HepG2 (cell line): ENCODE results near the gene MRPL48. TPM values are rescaled to one million over a fixed set of nuclear protein-coding genes. Genes with fewer than 3 reads are reported as not detected.

ENCODE experiments used
- BCL6 ChIP-seq: IDR thresholded peaks from 2 replicates; pipeline ENCODE4 v1.6.1; 2016; ENCODE audit warnings: missing genetic modification reagents, missing compliant biosample characterization
- CCDC6 ChIP-seq: sonication (generic); formaldehyde crosslinking; IDR thresholded peaks from 2 replicates; pipeline ENCODE4 v1.8.1; 2022; ENCODE audit warnings: mild to moderate bottlenecking, missing genetic modification reagents, moderate library complexity
- EP300 ChIP-seq, 3 experiments: sonication (generic) in 1 of 3; formaldehyde crosslinking in 1 of 3; IDR thresholded peaks; 2 replicates each; pipeline versions ENCODE4 v1.5.1 to v1.6.1; 2011 to 2020; ENCODE audit warnings: low read depth in 2 of 3, low read length in 2 of 3, borderline replicate concordance in 1 of 3, improper control_type of control experiment in 1 of 3, mild to moderate bottlenecking in 1 of 3, missing genetic modification reagents in 1 of 3, moderate library complexity in 1 of 3
- GABPA ChIP-seq, 2 experiments: IDR thresholded peaks; 2 replicates each; pipeline ENCODE4 v1.6.1; 2011 to 2016; ENCODE audit warnings: low read depth in 2 of 2, low read length in 1 of 2, missing biosample characterization in 1 of 2, missing genetic modification characterization in 1 of 2
- HNF4A ChIP-seq: sonication (generic); formaldehyde crosslinking; IDR thresholded peaks from 2 replicates; pipeline ENCODE4 v1.4.0; 2020; ENCODE audit warnings: missing genetic modification reagents
- KDM6A ChIP-seq: IDR thresholded peaks from 2 replicates; pipeline ENCODE4 v1.6.1; 2016; ENCODE audit warnings: low read depth
- MED8 ChIP-seq: sonication (generic); formaldehyde crosslinking; IDR thresholded peaks from 2 replicates; pipeline ENCODE4 v1.8.1; 2023; ENCODE audit warnings: mild to moderate bottlenecking, missing genetic modification reagents; ENCODE audit not compliant: insufficient replicate concordance
- MIER3 ChIP-seq: IDR thresholded peaks from 2 replicates; pipeline ENCODE4 v1.6.1; 2016; ENCODE audit warnings: missing compliant biosample characterization, borderline replicate concordance
- NCOA2 ChIP-seq: sonication (generic); formaldehyde crosslinking; IDR thresholded peaks from 2 replicates; pipeline ENCODE4 v1.8.0; 2022; ENCODE audit warnings: inconsistent platforms
- SAFB2 ChIP-seq: sonication (generic); formaldehyde crosslinking; IDR thresholded peaks from 2 replicates; pipeline ENCODE4 v1.5.1; 2020; ENCODE audit warnings: missing genetic modification reagents, low read depth, mild to moderate bottlenecking, borderline replicate concordance
- TBX3 ChIP-seq: fragments of 450-650 bp; IDR thresholded peaks from 2 replicates; pipeline ENCODE4 v1.6.1; 2017; ENCODE audit warnings: antibody characterized with exemption, mild to moderate bottlenecking, inconsistent platforms, borderline replicate concordance
- ZNF205 ChIP-seq: IDR thresholded peaks from 2 replicates; pipeline ENCODE4 v1.6.1; 2018; ENCODE audit warnings: missing biosample characterization, missing genetic modification reagents
- ZNF24 ChIP-seq: fragments of 450-650 bp; IDR thresholded peaks from 2 replicates; pipeline ENCODE4 v1.6.1; 2017; ENCODE audit warnings: antibody characterized with exemption, mild to moderate bottlenecking
- ZNF703 ChIP-seq: sonication (generic); formaldehyde crosslinking; IDR thresholded peaks from 2 replicates; pipeline ENCODE4 v1.5.1; 2020; ENCODE audit warnings: missing genetic modification reagents, mild to moderate bottlenecking, moderate library complexity, borderline replicate concordance
- ZNF839 ChIP-seq: sonication (generic); formaldehyde crosslinking; IDR thresholded peaks from 2 replicates; pipeline ENCODE4 v1.4.0; 2020; ENCODE audit warnings: missing genetic modification reagents, mild to moderate bottlenecking, borderline replicate concordance
- polyA plus RNA-seq, 8 experiments: library from polyadenylated mRNA; depleted of rRNA in 3 of 8; stranded (reverse) in 7 of 8; unstranded in 1 of 8; fragments of >200 nt; fragmentation: Illumina TruSeq in 4 of 8; extraction: Trizol in 4 of 8; gene quantifications; 2 replicates each; pipeline versions ENCODE4 v1.2.1 to v1.2.3, GENCODE V29; 2011 to 2016; ENCODE audit warnings: low read depth in 4 of 8, missing spikeins in 1 of 8, mixed read lengths in 1 of 8; ENCODE audit not compliant: insufficient read depth in 1 of 8
- total RNA-seq, 5 experiments: library from RNA; depleted of rRNA; stranded (reverse); fragments of >200 nt; fragmentation: Illumina TruSeq; extraction: Trizol; gene quantifications; 2 replicates each; pipeline ENCODE4 v1.2.3, GENCODE V29; 2016; ENCODE audit warnings: low read depth in 1 of 5
- TF ChIP-seq, protein P1 (sequence below): sonication (generic); formaldehyde crosslinking; IDR thresholded peaks from 2 replicates; pipeline ENCODE4 v1.4.0; 2020; ENCODE audit warnings: missing genetic modification reagents, mild to moderate bottlenecking, borderline replicate concordance
- TF ChIP-seq, protein P2 (sequence below): sonication (generic); formaldehyde crosslinking; IDR thresholded peaks from 2 replicates; pipeline ENCODE4 v1.5.0; 2020; ENCODE audit warnings: mild to moderate bottlenecking, missing genetic modification reagents, borderline replicate concordance
- TF ChIP-seq, protein P3 (sequence below): sonication (generic); formaldehyde crosslinking; IDR thresholded peaks from 2 replicates; pipeline ENCODE4 v1.4.0; 2020; ENCODE audit warnings: missing genetic modification reagents

Gene MRPL48
- total and polyA plus RNA-seq, 2 of the 13 experiments (the other 11 are each of a cell fraction or from before 2014, with no cell fraction given): 61.2 to 67.9 TPM

DNA sequence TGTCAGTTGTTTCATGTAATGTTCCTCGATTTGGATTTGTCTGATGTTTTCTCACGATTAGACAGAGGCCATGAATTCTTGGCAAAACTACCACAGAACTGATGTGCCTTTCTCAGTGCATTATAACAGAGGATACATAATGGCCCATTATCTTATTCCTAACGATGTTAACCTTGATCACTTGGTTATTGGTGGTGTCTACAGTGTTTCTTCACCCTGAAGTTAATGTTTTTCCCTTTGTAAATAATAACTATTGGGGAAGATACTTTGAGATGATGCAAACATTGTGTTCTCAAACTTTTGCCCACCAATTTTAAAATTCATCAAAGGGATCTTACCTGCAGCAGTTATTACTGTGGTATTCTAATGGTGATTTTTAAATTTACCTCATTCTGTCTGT lies 39.9 kb upstream of the MRPL48 start (continued):
- TF ChIP-seq MIER3 (CRISPR knock-in tag) (peak; percentile 34; the same call in 1 of the 2 replicates), EP300 (IDR thresholded peaks at IDR 0.05; ENCODE audit: low read depth in 2 of 2, low read length in 2 of 2) (peak in 1 of 2 experiments; percentile 74; a peak in 2 of 4 replicates), EP300 (CRISPR knock-in tag; IDR thresholded peaks at IDR 0.05; ENCODE audit: borderline replicate concordance) (peak; percentile 22; the same call in 1 of the 2 replicates), CCDC6 (no peak), HNF4A (peak; percentile 10; the same call in 1 of the 2 replicates), KDM6A (peak; percentile 23; the same call in 1 of the 2 replicates), ZNF703 (CRISPR knock-in tag) (no peak), NCOA2 (CRISPR knock-in tag) (peak; percentile 63), ZNF205 (CRISPR knock-in tag) (no peak), SAFB2 (CRISPR knock-in tag) (no peak), GABPA (IDR thresholded peaks at IDR 0.05; ENCODE audit: low read depth, low read length) (no peak), GABPA (CRISPR knock-in tag; IDR thresholded peaks at IDR 0.05; ENCODE audit: low read depth) (no peak), MED8 (no peak), TBX3 (no peak), ZNF839 (no peak), ZNF24 (no peak), BCL6 (CRISPR knock-in tag) (0 out of 2 replicates have a peak, but pooled peaks have one; percentile 48)
- TF ChIP-seq, protein P1, sequence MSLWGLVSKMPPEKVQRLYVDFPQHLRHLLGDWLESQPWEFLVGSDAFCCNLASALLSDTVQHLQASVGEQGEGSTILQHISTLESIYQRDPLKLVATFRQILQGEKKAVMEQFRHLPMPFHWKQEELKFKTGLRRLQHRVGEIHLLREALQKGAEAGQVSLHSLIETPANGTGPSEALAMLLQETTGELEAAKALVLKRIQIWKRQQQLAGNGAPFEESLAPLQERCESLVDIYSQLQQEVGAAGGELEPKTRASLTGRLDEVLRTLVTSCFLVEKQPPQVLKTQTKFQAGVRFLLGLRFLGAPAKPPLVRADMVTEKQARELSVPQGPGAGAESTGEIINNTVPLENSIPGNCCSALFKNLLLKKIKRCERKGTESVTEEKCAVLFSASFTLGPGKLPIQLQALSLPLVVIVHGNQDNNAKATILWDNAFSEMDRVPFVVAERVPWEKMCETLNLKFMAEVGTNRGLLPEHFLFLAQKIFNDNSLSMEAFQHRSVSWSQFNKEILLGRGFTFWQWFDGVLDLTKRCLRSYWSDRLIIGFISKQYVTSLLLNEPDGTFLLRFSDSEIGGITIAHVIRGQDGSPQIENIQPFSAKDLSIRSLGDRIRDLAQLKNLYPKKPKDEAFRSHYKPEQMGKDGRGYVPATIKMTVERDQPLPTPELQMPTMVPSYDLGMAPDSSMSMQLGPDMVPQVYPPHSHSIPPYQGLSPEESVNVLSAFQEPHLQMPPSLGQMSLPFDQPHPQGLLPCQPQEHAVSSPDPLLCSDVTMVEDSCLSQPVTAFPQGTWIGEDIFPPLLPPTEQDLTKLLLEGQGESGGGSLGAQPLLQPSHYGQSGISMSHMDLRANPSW (CRISPR knock-in tag): no peak
- TF ChIP-seq, protein P2, sequence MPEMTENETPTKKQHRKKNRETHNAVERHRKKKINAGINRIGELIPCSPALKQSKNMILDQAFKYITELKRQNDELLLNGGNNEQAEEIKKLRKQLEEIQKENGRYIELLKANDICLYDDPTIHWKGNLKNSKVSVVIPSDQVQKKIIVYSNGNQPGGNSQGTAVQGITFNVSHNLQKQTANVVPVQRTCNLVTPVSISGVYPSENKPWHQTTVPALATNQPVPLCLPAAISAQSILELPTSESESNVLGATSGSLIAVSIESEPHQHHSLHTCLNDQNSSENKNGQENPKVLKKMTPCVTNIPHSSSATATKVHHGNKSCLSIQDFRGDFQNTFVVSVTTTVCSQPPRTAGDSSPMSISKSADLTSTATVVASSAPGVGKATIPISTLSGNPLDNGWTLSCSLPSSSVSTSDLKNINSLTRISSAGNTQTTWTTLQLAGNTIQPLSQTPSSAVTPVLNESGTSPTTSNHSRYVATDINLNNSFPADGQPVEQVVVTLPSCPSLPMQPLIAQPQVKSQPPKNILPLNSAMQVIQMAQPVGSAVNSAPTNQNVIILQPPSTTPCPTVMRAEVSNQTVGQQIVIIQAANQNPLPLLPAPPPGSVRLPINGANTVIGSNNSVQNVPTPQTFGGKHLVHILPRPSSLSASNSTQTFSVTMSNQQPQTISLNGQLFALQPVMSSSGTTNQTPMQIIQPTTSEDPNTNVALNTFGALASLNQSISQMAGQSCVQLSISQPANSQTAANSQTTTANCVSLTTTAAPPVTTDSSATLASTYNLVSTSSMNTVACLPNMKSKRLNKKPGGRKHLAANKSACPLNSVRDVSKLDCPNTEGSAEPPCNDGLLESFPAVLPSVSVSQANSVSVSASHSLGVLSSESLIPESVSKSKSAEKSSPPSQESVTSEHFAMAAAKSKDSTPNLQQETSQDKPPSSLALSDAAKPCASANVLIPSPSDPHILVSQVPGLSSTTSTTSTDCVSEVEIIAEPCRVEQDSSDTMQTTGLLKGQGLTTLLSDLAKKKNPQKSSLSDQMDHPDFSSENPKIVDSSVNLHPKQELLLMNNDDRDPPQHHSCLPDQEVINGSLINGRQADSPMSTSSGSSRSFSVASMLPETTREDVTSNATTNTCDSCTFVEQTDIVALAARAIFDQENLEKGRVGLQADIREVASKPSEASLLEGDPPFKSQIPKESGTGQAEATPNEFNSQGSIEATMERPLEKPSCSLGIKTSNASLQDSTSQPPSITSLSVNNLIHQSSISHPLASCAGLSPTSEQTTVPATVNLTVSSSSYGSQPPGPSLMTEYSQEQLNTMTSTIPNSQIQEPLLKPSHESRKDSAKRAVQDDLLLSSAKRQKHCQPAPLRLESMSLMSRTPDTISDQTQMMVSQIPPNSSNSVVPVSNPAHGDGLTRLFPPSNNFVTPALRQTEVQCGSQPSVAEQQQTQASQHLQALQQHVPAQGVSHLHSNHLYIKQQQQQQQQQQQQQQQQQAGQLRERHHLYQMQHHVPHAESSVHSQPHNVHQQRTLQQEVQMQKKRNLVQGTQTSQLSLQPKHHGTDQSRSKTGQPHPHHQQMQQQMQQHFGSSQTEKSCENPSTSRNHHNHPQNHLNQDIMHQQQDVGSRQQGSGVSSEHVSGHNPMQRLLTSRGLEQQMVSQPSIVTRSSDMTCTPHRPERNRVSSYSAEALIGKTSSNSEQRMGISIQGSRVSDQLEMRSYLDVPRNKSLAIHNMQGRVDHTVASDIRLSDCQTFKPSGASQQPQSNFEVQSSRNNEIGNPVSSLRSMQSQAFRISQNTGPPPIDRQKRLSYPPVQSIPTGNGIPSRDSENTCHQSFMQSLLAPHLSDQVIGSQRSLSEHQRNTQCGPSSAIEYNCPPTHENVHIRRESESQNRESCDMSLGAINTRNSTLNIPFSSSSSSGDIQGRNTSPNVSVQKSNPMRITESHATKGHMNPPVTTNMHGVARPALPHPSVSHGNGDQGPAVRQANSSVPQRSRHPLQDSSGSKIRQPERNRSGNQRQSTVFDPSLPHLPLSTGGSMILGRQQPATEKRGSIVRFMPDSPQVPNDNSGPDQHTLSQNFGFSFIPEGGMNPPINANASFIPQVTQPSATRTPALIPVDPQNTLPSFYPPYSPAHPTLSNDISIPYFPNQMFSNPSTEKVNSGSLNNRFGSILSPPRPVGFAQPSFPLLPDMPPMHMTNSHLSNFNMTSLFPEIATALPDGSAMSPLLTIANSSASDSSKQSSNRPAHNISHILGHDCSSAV: no peak
- TF ChIP-seq, protein P3, sequence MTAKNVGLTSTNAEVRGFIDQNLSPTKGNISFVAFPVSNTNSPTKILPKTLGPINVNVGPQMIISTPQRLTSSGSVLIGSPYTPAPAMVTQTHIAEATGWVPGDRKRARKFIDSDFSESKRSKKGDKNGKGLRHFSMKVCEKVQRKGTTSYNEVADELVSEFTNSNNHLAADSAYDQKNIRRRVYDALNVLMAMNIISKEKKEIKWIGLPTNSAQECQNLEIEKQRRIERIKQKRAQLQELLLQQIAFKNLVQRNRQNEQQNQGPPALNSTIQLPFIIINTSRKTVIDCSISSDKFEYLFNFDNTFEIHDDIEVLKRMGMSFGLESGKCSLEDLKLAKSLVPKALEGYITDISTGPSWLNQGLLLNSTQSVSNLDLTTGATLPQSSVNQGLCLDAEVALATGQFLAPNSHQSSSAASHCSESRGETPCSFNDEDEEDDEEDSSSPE (CRISPR knock-in tag): no peak
